GM19372 (cell line): ENCODE results near the gene HCAR2.
"Not testable (repeated sequence)": the region's sequence is repeated elsewhere in the genome, so short reads cannot be mapped to it uniquely, and the experiment has no call there.

Experiments
- ATAC-seq: cut with Tn5 transposase; IDR thresholded peaks from one replicate; pipeline ENCODE4 v1.9.1; 2021; ENCODE audit warnings: mild to moderate bottlenecking, low read depth, moderate library complexity; ENCODE audit not compliant: unreplicated experiment

Gene HCAR2

DNA sequence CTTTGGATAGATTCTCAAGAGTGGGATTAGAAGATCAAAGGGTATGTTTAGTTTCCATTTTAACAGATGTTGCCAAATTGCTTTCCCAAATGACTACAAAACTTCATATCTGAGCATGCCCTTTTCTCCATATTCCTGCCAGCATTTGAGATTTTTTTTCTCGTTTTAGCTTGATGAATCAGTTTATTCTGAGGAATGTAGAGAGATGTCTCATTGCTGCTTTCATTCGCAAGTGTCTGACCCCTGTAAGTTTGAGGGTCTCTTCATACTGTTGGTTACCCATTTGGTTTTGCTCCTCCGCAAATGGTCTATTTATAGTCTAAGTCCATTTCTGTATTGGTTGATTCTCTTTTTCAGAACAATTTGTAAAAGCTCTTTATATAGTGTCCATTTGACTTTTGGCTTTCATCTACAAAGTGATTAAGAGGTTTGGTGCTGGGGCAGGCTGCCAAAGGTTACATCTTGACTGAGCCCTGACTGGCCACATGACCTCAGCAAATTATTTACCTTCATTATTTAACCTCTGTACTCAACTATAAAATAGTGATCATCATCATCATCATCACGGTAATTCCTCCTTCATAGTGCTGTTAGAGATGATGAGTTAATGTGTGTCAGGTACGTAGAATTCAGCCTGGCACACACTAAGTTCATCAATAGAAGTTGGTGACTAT lies 33.6 kb downstream of the HCAR2 start:
- no peak for ATAC-seq

- no peak for ATAC-seq
Measured at GRCh38 chr12:122668268-122668667, 34.9 kb downstream of the HCAR2 start.

DNA sequence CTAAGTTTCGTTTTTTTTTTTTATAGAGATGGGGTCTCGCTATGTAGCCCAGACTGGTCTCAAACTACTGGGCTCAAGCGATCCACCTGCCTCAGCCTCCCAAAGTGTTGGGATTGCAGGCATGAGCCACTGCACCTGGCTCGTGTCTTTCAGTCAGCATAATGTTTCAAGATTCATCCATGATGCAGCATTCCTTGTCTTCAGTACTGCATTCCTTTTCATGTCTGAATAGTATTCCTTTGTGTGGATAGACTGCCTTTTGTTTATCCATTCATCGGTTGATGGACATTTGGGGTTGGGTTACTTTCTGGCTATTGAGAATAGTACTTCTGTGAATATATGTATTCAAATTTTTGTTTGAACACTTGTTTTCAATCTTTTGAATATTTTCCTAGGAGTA lies 37.4 kb downstream of the HCAR2 start:
- ATAC-seq: no peak

GRCh38 chr12:122665349-122665748 lies 37.8 kb downstream of the HCAR2 start:
- ATAC-seq: no peak

DNA sequence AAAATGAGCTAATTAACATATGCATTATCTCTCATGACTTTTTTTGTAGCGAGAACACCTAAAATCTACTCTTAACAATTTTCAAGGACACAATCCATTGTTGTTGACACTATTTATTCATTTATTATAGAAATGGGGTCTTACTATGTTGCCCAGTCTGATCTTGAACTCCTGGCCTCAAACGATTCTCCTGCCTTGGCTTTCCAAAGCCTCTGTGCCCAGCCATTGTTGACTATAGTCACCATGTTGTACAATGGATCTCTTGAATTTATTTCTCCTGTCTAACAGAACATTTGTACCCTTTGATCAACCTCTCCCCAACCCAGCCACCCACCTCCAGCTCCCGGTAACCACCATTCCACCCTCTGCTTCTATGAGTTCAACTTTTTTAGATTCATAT lies 41.2 kb downstream of the HCAR2 start:
- no peak for ATAC-seq

DNA sequence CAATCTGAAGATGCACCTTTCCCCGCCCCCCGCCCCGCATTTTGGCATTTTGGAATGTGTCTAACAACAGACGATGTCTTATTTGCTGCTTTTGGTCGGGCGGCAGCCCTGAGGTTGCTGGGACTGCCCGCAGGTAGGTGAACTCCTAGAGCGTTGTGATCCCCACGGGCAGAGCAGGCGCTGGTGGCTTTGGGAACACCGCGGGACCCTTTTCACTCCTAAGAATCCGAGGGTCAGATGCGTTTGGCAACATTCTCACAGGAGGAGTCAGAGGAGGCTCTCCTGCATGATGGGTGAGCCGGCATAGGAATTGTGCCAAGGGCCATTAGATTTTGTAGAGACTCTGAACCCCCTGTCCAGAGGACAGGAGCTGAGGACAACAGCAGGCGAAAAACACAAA lies 41.9 kb downstream of the HCAR2 start:
- ATAC-seq: no peak

GRCh38 chr12:122659579-122659978 lies 43.6 kb downstream of the HCAR2 start:
- ATAC-seq: no peak

DNA sequence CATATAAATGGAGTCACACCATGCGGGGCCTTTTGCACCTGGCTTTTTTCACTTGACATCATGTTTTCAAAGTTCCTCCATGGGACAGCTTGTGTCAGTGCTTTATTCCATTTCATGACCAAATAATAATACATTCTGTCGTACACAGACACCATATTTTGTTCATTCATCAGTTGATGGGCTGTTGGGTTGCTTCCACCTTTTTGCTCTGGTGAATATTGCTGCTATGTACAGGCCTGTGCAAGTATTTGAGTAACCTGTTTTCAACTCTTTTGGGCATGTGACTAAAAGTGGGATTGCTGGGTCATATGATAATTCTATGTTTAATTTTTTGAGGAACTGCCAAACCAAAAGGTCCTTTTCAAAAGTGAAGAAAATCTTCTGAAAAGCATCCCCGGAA lies 46.9 kb downstream of the HCAR2 start:
- ATAC-seq: no peak

GRCh38 chr12:122653291-122653690 lies 49.9 kb downstream of the HCAR2 start:
- ATAC-seq: not testable (repeated sequence)

GRCh38 chr12:122651520-122652224 lies 51.5 kb downstream of the HCAR2 start:
- ATAC-seq: no peak
